HL-60 (cell line): Measurements from ENCODE around the gene NBAS.
A peak's percentile ranks its signal among the peaks of the same experiment; 100 is the strongest.
"Not testable (repeated sequence)": the region's sequence is repeated elsewhere in the genome, so short reads cannot be mapped to it uniquely, and the experiment has no call there.

Experiments
- DNase-seq, 2 experiments: peaks; one replicate each; pipeline ENCODE4 v3.0.0-alpha.2; 2010 to 2020; ENCODE audit warnings: low read depth in 1 of 2, low spot score in 1 of 2
- H3K27ac ChIP-seq: fragments of 250-450 bp; sonication (Bioruptor Pico); replicated peaks from 2 replicates; pipeline ENCODE4 v1.5.1; 2020; ENCODE audit warnings: mild to moderate bottlenecking, moderate library complexity
- H3K27me3 ChIP-seq: fragments of 250-450 bp; sonication (Bioruptor Pico); 2 replicates; pipeline ENCODE4 v1.5.1; 2021; ENCODE audit warnings: mild to moderate bottlenecking, moderate library complexity; ENCODE audit not compliant: insufficient read depth, poor library complexity, severe bottlenecking
- H3K4me3 ChIP-seq: replicated peaks from 2 replicates; pipeline ENCODE4 v1.5.1; 2011; ENCODE audit warnings: mild to moderate bottlenecking, control low read depth, low read length; ENCODE audit not compliant: insufficient read depth
- CTCF ChIP-seq: IDR thresholded peaks from one replicate; pipeline ENCODE4 v1.5.1; 2011; ENCODE audit warnings: low read length, control low read depth, inconsistent platforms; ENCODE audit not compliant: insufficient read depth
- GABPA ChIP-seq: IDR thresholded peaks from 2 replicates; pipeline ENCODE4 v1.6.1; 2012; ENCODE audit warnings: low read depth
- POLR2AphosphoS5 ChIP-seq: IDR thresholded peaks from 2 replicates; pipeline ENCODE4 v1.6.1; 2012; ENCODE audit warnings: low read depth
- REST ChIP-seq: IDR thresholded peaks from 2 replicates; pipeline ENCODE4 v1.6.1; 2012; ENCODE audit warnings: low read depth; ENCODE audit not compliant: insufficient replicate concordance
- SPI1 ChIP-seq: IDR thresholded peaks from 2 replicates; pipeline ENCODE4 v1.6.1; 2012; ENCODE audit warnings: low read depth, mild to moderate bottlenecking, borderline replicate concordance

The NBAS gene

GRCh38 chr2:15331787-15332186, 229.3 kb downstream of the NBAS start:
- DNase-seq = peak in 1 of 2 experiments; percentile 18
- TF ChIP-seq CTCF (no peak), GABPA (no peak), POLR2AphosphoS5 (no peak)

GRCh38 chr2:15325296-15325695, 235.8 kb downstream of the NBAS start:
- DNase-seq = no peak
- TF ChIP-seq POLR2AphosphoS5 = no peak
- TF ChIP-seq REST = no peak
- TF ChIP-seq GABPA = no peak
- no peak for TF ChIP-seq SPI1
- no peak for TF ChIP-seq CTCF
- H3K27me3 ChIP-seq = no peaks in the 10 kb centered on the region
- no peak overlapping the region for H3K27ac ChIP-seq
- H3K4me3 ChIP-seq = no peak overlapping the region

More at GRCh38 chr2:15331787-15332186, 229.3 kb downstream of the NBAS start:
- no peak overlapping the region for H3K27ac ChIP-seq
- H3K4me3 ChIP-seq = no peak overlapping the region
- no peaks in the 10 kb centered on the region for H3K27me3 ChIP-seq

GRCh38 chr2:15323227-15323626, 237.9 kb downstream of the NBAS start:
- DNase-seq = no peak
- no peak overlapping the region for H3K4me3 ChIP-seq
- no peak overlapping the region for H3K27ac ChIP-seq
- TF ChIP-seq REST = no peak
- TF ChIP-seq SPI1 = no peak
- no peak for TF ChIP-seq CTCF
- no peak for TF ChIP-seq POLR2AphosphoS5
- TF ChIP-seq GABPA = no peak
- H3K27me3 ChIP-seq = no peaks in the 10 kb centered on the region

GRCh38 chr2:15321481-15321880, 239.7 kb downstream of the NBAS start:
- DNase-seq = peak in 1 of 2 experiments; percentile 23
- H3K4me3 ChIP-seq, H3K27me3 ChIP-seq: not testable (repeated sequence)

More at GRCh38 chr2:15321481-15321880, 239.7 kb downstream of the NBAS start:
- H3K27ac ChIP-seq = peak overlapping the region; percentile 55
